ENCODE data around the gene KCNK3.
"Not testable (repeated sequence)": the region's sequence is repeated elsewhere in the genome, so short reads cannot be mapped to it uniquely, and the experiment has no call there.

KCNK3 gene

GRCh38 chr2:26756337-26756736 is 63.8 kb downstream of the KCNK3 start:
- no peak for DNase-seq (ENCODE audit: low read depth)

- DNase-seq (ENCODE audit: low read depth): peak; percentile 89
Observed at GRCh38 chr2:26757873-26758789, 65.6 kb downstream of the KCNK3 start.

- no peak for DNase-seq (ENCODE audit: low read depth)
Observed at GRCh38 chr2:26758790-26759321, 66.3 kb downstream of the KCNK3 start.

- no peak for DNase-seq (ENCODE audit: low read depth)
Observed at GRCh38 chr2:26759845-26760244, 67.3 kb downstream of the KCNK3 start.

- not testable (repeated sequence) for DNase-seq (ENCODE audit: low read depth)
Observed at GRCh38 chr2:26760991-26761390, 68.5 kb downstream of the KCNK3 start.

- no peak for DNase-seq (ENCODE audit: low read depth)
Observed at GRCh38 chr2:26763019-26763418, 70.5 kb downstream of the KCNK3 start.

GRCh38 chr2:26764078-26764887 is 71.8 kb downstream of the KCNK3 start, which contains the start of gene SLC35F6:
TSS of gene SLC35F6 (plus strand) at chr2:26764284. CDS start at chr2:26764350, 66 bp downstream.
- no peak for DNase-seq (ENCODE audit: low read depth)

- DNase-seq (ENCODE audit: low read depth): no peak
Observed at GRCh38 chr2:26764906-26765305, 72.4 kb downstream of the KCNK3 start.

- no peak for DNase-seq (ENCODE audit: low read depth)
Observed at GRCh38 chr2:26765475-26766200, 73.1 kb downstream of the KCNK3 start.

- no peak for DNase-seq (ENCODE audit: low read depth)
Observed at GRCh38 chr2:26767129-26767528, 74.6 kb downstream of the KCNK3 start.

GRCh38 chr2:26767894-26768487 is 75.5 kb downstream of the KCNK3 start:
- DNase-seq (ENCODE audit: low read depth): no peak

GRCh38 chr2:26768759-26769088 is 76.2 kb downstream of the KCNK3 start:
- DNase-seq (ENCODE audit: low read depth): no peak

GRCh38 chr2:26769089-26769761 is 76.7 kb downstream of the KCNK3 start:
- DNase-seq (ENCODE audit: low read depth): no peak

- DNase-seq (ENCODE audit: low read depth): no peak
Observed at GRCh38 chr2:26770986-26771586, 78.6 kb downstream of the KCNK3 start.

GRCh38 chr2:26772064-26773001 is 79.8 kb downstream of the KCNK3 start:
- DNase-seq (ENCODE audit: low read depth): no peak

- DNase-seq (ENCODE audit: low read depth): no peak
Observed at GRCh38 chr2:26776195-26776800, 83.8 kb downstream of the KCNK3 start.

- DNase-seq (ENCODE audit: low read depth): no peak
Observed at GRCh38 chr2:26778098-26778497, 85.6 kb downstream of the KCNK3 start.

- DNase-seq (ENCODE audit: low read depth): no peak
Observed at GRCh38 chr2:26778507-26778906, 86.0 kb downstream of the KCNK3 start.

- no peak for DNase-seq (ENCODE audit: low read depth)
Observed at GRCh38 chr2:26780203-26780760, 87.8 kb downstream of the KCNK3 start.
